OCI-LY1 (cell line): Measurements from ENCODE around the gene UPK3BL1.
"Not testable (repeated sequence)": the region's sequence is repeated elsewhere in the genome, so short reads cannot be mapped to it uniquely, and the experiment has no call there.

ENCODE experiments used
- CTCF ChIP-seq: fragments of 200-600 bp; sonication (generic), shearing (Covaris generic); IDR thresholded peaks from 2 replicates; pipeline ENCODE4 v1.5.1; 2017; ENCODE audit warnings: mild to moderate bottlenecking, antibody characterized with exemption, low read length, moderate library complexity, mixed read lengths
- EZH2 ChIP-seq: fragments of 200-600 bp; sonication (generic), shearing (Covaris generic); IDR thresholded peaks from 2 replicates; pipeline ENCODE4 v1.8.0; 2017; ENCODE audit warnings: borderline replicate concordance, mixed run types, mild to moderate bottlenecking, antibody characterized with exemption, low read length, moderate library complexity, mixed read lengths

GRCh38 chr7:102636956-102637355, 5.6 kb downstream of the UPK3BL1 start:
- not testable (repeated sequence) for TF ChIP-seq CTCF, EZH2
